GM19023 (cell line): ENCODE measurements around the gene PFN1.

ENCODE experiments used
- ATAC-seq: cut with Tn5 transposase; IDR thresholded peaks from one replicate; pipeline ENCODE4 v1.9.1; 2021; ENCODE audit warnings: mild to moderate bottlenecking, moderate library complexity; ENCODE audit not compliant: unreplicated experiment

The PFN1 gene

GRCh38 chr17:4946312-4946976, 1.9 kb downstream of the PFN1 start:
- no peak for ATAC-seq

- ATAC-seq, result no peak
These were observed 2.4 kb downstream of the PFN1 start for GRCh38 chr17:4945944-4946280.

GRCh38 chr17:4945176-4945943, 3.0 kb downstream of the PFN1 start:
- ATAC-seq, result no peak

GRCh38 chr17:4944554-4945175, 3.7 kb downstream of the PFN1 start:
- ATAC-seq, result no peak

- ATAC-seq, result no peak
These were observed 4.2 kb downstream of the PFN1 start for GRCh38 chr17:4944163-4944553.

GRCh38 chr17:4942760-4943508, 5.4 kb downstream of the PFN1 start:
- no peak for ATAC-seq

- ATAC-seq, result no peak
These were observed 7.1 kb downstream of the PFN1 start for GRCh38 chr17:4941319-4941610.

GRCh38 chr17:4940555-4941318, 7.6 kb downstream of the PFN1 start:
- no peak for ATAC-seq

- ATAC-seq, result peak; percentile 73
These were observed 8.4 kb downstream of the PFN1 start, which contains the start of the genes RNF167 and SLC25A11 for GRCh38 chr17:4939796-4940554. Gene RNF167, plus strand, starts transcription at chr17:4940268. Its CDS starts 642 bp downstream, at chr17:4940910. Gene SLC25A11, minus strand, starts transcription at chr17:4940046. Its CDS starts 136 bp downstream, at chr17:4939910.

GRCh38 chr17:4939546-4939795, 8.9 kb downstream of the PFN1 start:
- peak; percentile 15 for ATAC-seq

GRCh38 chr17:4938688-4939545, 9.4 kb downstream of the PFN1 start:
- no peak for ATAC-seq

- no peak for ATAC-seq
These were observed 10.2 kb downstream of the PFN1 start for GRCh38 chr17:4938069-4938491.

- ATAC-seq, result no peak
These were observed 10.8 kb downstream of the PFN1 start for GRCh38 chr17:4937553-4937952.

GRCh38 chr17:4936436-4936835, 11.9 kb downstream of the PFN1 start:
- ATAC-seq, result no peak

GRCh38 chr17:4935650-4936049, 12.7 kb downstream of the PFN1 start:
- ATAC-seq, result no peak

- no peak for ATAC-seq
These were observed 14.0 kb downstream of the PFN1 start for GRCh38 chr17:4934173-4934979.

GRCh38 chr17:4933646-4934045, 14.7 kb downstream of the PFN1 start:
- no peak for ATAC-seq

- no peak for ATAC-seq
These were observed 15.6 kb downstream of the PFN1 start for GRCh38 chr17:4932756-4933155.

- no peak for ATAC-seq
These were observed 16.4 kb downstream of the PFN1 start, which contains the start of gene GP1BA for GRCh38 chr17:4931963-4932362. Gene GP1BA, plus strand, starts transcription at chr17:4932277. Its CDS starts 328 bp downstream, at chr17:4932605.
